ENCODE data around the gene BNC1. TPM values are rescaled to one million over a fixed set of nuclear protein-coding genes. Genes with fewer than 3 reads are reported as not detected.

The BNC1 gene
- total and polyA plus RNA-seq, 2 experiments from 2014 or later = 23.1 to 24.3 TPM

DNA sequence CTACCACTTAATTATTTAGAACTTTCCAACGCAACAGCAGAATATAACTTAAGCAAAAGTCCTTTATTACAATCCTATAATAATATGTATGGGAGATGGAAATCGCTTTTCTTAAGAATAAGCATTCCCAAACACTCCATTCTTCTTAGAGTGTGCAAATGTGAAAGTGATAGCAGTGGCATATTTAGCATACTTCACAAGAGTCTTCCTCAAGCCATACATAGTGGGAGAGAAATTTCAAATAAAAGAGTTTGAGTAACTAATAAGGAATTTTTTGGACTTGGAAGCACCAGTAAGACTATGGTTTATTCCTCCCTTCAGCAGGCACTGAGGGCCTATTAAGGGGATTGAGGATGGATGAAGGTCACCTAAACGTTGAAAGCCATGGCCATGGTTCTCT lies 22.1 kb upstream of the BNC1 start:
- TF ChIP-seq EZH2 (IDR thresholded peaks at IDR 0.05; ENCODE audit: borderline replicate concordance) = no peak
- TF ChIP-seq, protein P1, sequence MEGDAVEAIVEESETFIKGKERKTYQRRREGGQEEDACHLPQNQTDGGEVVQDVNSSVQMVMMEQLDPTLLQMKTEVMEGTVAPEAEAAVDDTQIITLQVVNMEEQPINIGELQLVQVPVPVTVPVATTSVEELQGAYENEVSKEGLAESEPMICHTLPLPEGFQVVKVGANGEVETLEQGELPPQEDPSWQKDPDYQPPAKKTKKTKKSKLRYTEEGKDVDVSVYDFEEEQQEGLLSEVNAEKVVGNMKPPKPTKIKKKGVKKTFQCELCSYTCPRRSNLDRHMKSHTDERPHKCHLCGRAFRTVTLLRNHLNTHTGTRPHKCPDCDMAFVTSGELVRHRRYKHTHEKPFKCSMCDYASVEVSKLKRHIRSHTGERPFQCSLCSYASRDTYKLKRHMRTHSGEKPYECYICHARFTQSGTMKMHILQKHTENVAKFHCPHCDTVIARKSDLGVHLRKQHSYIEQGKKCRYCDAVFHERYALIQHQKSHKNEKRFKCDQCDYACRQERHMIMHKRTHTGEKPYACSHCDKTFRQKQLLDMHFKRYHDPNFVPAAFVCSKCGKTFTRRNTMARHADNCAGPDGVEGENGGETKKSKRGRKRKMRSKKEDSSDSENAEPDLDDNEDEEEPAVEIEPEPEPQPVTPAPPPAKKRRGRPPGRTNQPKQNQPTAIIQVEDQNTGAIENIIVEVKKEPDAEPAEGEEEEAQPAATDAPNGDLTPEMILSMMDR (IDR thresholded peaks at IDR 0.05; ENCODE audit: poor library complexity) = no peak
- no peak for TF ChIP-seq EZH2phosphoT487 (IDR thresholded peaks at IDR 0.05; ENCODE audit: low read depth, severe bottlenecking, unreplicated experiment)
- no peak overlapping the region for H3K4me3 ChIP-seq
- H2AFZ ChIP-seq = no peak overlapping the region
- H3K4me2 ChIP-seq = peak overlapping the region; percentile 62
- no peaks in the 10 kb centered on the region for H4K20me1 ChIP-seq (ENCODE audit: insufficient read depth, poor library complexity, severe bottlenecking)
- no peaks in the 10 kb centered on the region for H3K36me3 ChIP-seq (replicated peaks; ENCODE audit: insufficient read depth, low read depth)
- no peak for DNase-seq (ENCODE audit: low spot score)
- 53% methylated on average over 3 of the region's 3 CpGs for WGBS (ENCODE audit: low lambda C conversion rate, missing lambda C conversion rate)
- H3K4me1 ChIP-seq (ENCODE audit: insufficient read depth) = peaks cover 18% of the 10 kb centered on the region
- H3K27me3 ChIP-seq = no peaks in the 10 kb centered on the region
- peak overlapping the region; percentile 39 for H3K27ac ChIP-seq
- H3K9me2 ChIP-seq (replicated peaks; ENCODE audit: insufficient read depth) = no peaks in the 10 kb centered on the region
- no peaks in the 10 kb centered on the region for H3K79me2 ChIP-seq
- H3K9me3 ChIP-seq (ENCODE audit: low read depth) = no peaks in the 10 kb centered on the region

DNA sequence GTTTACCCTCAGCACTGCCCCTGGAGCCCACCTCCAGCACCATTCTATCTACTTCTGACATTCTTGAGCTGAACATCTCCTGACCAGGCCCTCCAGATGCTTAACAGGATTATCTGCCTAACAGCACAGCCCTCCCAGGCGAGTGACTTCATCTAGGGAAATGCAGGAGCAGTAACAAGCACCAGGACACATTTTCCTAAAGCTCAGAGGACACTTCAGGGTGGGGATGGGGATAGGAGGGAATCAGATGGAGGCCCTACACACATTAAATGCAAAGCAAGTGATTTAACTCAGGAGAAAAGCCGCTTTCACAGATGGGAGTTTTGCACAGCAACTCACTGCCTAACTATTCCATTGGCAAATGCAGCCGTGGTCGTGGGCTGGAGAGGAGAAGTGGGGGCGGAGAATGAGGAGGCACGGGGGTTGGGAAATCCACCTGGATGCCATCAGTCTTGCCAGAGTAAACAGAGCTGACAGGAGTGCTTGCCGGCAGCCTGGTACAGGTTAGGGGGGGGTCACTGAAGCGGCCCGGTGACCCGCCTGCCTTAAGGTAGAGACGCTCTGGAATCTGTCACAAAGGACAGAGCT lies 21.3 kb upstream of the BNC1 start:
- peak overlapping the region; percentile 62 for H3K4me2 ChIP-seq
- peak overlapping the region; percentile 65 for H3K27ac ChIP-seq
- TF ChIP-seq, protein P1 (IDR thresholded peaks at IDR 0.05; ENCODE audit: poor library complexity) = no peak
- no peak for TF ChIP-seq EZH2 (IDR thresholded peaks at IDR 0.05; ENCODE audit: borderline replicate concordance)
- TF ChIP-seq EZH2phosphoT487 (IDR thresholded peaks at IDR 0.05; ENCODE audit: low read depth, severe bottlenecking, unreplicated experiment) = no peak
- WGBS (ENCODE audit: low lambda C conversion rate, missing lambda C conversion rate) = 9% methylated on average over 11 of the region's 11 CpGs
- H3K36me3 ChIP-seq (replicated peaks; ENCODE audit: insufficient read depth, low read depth) = no peaks in the 10 kb centered on the region
- peak; percentile 71 for DNase-seq (ENCODE audit: low spot score)
- H2AFZ ChIP-seq = no peak overlapping the region
- H4K20me1 ChIP-seq (ENCODE audit: insufficient read depth, poor library complexity, severe bottlenecking) = no peaks in the 10 kb centered on the region
- no peaks in the 10 kb centered on the region for H3K27me3 ChIP-seq
- H3K9me2 ChIP-seq (replicated peaks; ENCODE audit: insufficient read depth) = no peaks in the 10 kb centered on the region
- no peaks in the 10 kb centered on the region for H3K9me3 ChIP-seq (ENCODE audit: low read depth)
- H3K4me3 ChIP-seq = no peak overlapping the region
- H3K4me1 ChIP-seq (ENCODE audit: insufficient read depth) = peaks cover 10% of the 10 kb centered on the region
- no peaks in the 10 kb centered on the region for H3K79me2 ChIP-seq

DNA sequence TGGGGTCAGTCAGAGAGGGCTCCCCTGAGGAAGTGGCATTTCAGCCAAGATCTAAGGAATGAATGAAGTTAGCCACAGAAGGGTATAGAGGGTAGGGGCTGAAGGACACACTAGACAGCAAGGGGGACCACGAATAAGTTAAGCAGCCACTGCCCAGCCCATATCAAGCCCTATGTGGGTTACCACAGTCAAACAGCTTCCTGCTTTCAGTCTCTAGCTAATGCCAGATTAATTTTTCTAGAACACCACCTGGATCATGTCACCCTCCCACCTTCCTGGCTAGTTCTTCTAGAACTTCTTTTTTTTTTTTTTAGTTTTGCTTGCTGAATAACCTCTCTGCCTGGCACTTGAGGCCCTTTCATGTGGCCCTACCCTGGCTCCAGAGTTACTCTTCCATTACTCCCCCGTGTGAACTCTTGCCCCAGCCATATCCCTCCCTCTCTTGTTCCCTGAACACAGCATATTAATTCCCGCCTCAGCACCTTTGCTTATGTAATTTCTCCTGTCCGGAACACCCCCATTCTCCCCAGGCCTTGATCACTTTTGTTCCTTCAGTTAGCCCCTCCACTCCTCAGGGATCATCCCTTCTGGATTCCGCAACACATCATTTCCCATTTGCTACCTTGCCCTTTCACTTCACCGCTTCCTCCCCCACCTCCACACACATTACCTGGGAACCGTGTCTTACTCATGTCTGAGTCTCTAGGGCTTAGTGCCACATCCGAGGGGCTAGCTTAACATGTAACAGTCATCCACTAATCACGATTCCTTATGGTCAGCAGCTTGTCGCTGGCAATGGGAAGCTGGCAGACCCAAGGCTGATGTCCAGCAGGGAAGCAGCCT lies 20.6 kb upstream of the BNC1 start:
- Histone ChIP-seq H3K36me3 (replicated peaks; ENCODE audit: insufficient read depth, low read depth) (no peaks in the 10 kb centered on the region), H4K20me1 (ENCODE audit: insufficient read depth, poor library complexity, severe bottlenecking) (no peaks in the 10 kb centered on the region), H3K27me3 (no peaks in the 10 kb centered on the region), H3K9me3 (ENCODE audit: low read depth) (no peaks in the 10 kb centered on the region), H3K9me2 (replicated peaks; ENCODE audit: insufficient read depth) (no peaks in the 10 kb centered on the region), H3K4me3 (no peak overlapping the region), H3K4me2 (peak overlapping the region; percentile 62), H3K4me1 (ENCODE audit: insufficient read depth) (peaks cover 9% of the 10 kb centered on the region), H2AFZ (no peak overlapping the region), H3K27ac (peak overlapping the region; percentile 65), H3K79me2 (no peaks in the 10 kb centered on the region)
- no peak for TF ChIP-seq EZH2 (IDR thresholded peaks at IDR 0.05; ENCODE audit: borderline replicate concordance)
- TF ChIP-seq, protein P1 (IDR thresholded peaks at IDR 0.05; ENCODE audit: poor library complexity) = no peak
- no peak for TF ChIP-seq EZH2phosphoT487 (IDR thresholded peaks at IDR 0.05; ENCODE audit: low read depth, severe bottlenecking, unreplicated experiment)
- DNase-seq (ENCODE audit: low spot score) = no peak
- WGBS (ENCODE audit: low lambda C conversion rate, missing lambda C conversion rate) = 60% methylated on average over 10 of the region's 10 CpGs

Measured in hepatocyte (in vitro differentiated cells).